Measurements from ENCODE around the gene PI16.

The PI16 gene, protein sequence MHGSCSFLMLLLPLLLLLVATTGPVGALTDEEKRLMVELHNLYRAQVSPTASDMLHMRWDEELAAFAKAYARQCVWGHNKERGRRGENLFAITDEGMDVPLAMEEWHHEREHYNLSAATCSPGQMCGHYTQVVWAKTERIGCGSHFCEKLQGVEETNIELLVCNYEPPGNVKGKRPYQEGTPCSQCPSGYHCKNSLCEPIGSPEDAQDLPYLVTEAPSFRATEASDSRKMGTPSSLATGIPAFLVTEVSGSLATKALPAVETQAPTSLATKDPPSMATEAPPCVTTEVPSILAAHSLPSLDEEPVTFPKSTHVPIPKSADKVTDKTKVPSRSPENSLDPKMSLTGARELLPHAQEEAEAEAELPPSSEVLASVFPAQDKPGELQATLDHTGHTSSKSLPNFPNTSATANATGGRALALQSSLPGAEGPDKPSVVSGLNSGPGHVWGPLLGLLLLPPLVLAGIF

DNA sequence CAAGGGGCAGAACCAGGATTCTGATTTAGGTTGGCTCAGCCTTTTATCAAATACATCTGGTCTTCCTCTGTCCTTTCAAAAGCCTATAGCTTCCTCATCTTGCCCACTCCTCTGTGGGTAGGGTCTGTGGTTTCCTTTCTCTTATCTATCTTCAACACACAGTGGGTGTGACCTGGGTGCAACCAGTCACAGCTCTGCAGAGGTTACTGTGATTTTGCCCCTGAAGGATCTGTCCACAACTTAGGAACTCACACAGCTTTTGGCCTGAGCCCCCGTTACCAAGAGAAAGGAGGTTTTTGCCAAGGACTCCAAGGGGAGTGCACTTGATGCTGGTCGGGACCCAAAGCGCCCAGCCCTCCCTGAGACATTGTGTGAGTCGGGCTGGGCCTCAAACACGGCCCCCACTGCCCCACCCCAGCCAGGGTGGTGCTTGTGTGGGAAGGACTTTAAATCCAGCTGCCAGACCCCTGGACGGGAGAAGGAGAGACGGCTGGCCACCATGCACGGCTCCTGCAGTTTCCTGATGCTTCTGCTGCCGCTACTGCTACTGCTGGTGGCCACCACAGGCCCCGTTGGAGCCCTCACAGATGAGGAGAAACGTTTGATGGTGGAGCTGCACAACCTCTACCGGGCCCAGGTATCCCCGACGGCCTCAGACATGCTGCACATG lies at the start of gene PI16:
TSS of gene PI16 (plus strand) at position 477 of the 670 bp plus-strand sequence. CDS start at position 500, 23 bp downstream.
- no peak for DNase-seq

DNA sequence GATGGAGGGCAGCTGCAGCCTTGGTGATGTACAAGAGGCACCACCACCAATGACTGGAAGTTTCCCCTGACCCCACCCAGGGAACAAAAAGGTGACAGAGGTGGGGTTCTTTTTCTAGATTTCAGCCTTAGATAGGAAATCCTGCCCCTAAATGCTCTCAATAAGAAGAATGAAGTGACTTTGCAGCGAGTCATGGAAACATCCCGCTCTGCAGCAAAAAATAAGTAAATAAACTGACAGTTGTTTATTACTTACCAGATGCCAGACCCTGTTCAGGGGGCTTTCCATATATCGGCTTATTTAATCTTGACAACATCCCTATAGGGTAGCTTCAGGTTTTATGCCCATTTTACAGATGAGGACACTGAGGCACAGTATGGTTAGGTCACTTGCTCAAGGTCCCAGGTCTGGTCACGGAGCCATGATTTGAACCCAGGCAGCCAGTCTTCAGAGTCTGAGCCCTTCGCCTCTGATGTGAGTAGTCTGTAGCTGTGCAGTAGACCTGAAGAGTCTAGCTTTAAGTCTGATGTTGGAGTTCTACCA lies 49.6 kb upstream of the PI16 start:
- DNase-seq, result no peak

DNA sequence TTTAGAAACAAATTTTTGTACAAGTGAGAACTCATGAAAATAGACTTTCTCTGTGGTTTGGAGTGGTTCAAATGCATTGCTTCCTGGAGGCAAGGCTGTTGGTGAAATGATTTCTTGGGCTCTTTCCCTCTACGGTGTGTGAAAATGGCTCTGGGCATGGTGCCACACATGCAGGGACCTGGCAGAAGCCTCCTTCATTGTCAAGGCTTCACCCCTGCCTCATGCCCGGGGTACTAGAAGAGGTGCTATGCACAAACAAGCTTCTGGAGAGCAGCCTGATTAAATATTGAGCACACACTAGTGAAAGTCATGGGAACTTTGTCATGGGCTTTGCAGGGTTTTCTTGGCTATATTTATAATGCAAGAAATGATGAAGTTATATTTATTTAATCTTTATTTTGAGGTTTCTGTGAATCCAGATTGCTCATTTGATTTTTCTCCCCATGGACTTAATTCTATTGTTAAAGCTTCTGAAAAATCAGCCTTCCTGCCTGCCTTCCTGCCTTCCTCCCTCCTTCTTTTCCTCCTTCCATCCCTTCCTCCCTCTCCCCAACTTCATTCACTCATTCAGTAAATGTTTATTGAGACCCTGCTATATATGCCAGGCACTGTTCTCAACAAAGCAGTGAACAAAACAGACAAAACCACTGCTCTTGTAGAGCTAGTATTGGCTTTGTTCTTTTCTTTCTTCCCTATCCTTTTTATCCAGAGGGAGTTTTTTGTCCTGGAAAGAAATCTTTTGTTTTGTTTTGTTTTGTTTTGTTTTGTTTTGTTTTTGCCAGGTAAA lies 47.8 kb upstream of the PI16 start:
- DNase-seq, result no peak

DNA sequence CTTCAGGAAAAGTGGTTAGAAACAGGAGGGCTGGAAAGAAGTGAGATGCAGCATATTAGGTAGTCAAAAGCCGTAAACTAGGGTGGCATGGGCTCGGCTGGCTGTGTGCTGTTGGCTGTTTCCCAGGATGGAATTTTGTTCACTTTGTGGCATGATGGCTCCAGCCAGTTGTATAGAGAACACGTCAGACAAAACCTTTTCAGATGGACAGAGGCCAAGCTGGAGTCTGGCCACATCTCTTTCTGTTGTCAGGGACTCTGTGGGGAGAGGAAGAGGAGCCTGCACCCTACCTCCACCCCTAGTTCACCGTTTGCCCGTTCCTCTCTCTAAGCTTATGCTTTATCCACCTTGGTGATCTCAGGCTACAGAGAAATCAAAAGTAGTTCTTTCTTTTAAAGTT lies 46.8 kb upstream of the PI16 start:
- no peak for DNase-seq

DNA sequence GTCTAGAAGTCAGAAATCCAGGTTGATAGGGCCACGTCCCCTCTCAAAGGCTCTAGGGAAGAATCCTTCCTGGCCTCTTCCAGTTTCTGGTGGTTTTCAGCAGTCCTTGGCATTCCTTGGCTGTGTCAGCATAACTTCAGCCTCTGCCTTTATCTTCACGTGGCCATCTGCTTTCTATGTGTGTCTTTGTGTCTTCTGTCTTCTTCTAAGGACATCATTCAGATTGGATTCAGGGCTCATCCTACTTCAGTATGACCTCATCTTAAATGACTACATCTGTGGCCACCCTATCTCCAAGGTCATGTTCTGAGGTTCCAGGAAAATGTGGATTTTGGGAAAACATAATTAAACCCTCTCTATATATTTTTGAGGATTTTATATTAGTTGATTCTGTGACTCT lies 45.8 kb upstream of the PI16 start:
- no peak for DNase-seq

DNA sequence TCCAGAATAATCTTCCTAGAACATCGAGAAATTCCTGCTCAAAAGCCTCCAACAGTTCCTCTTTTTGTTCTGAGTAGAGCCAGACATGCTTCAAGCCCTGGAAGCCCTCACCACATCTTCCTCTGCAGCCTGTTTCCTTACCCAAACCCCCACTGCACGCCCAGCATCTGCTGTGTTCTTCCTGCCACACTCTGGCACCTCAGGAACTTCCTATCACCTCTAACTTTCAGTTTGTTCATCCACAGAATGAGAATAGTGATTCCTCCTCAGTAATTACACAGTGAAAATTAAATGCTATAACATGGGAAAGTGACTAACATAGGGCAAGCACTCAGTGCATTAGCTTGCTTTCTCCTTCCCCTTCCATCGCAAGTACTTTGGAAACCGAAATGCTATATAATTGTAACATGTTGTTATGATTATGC lies 42.5 kb upstream of the PI16 start:
- DNase-seq, result peak; percentile 53

DNA sequence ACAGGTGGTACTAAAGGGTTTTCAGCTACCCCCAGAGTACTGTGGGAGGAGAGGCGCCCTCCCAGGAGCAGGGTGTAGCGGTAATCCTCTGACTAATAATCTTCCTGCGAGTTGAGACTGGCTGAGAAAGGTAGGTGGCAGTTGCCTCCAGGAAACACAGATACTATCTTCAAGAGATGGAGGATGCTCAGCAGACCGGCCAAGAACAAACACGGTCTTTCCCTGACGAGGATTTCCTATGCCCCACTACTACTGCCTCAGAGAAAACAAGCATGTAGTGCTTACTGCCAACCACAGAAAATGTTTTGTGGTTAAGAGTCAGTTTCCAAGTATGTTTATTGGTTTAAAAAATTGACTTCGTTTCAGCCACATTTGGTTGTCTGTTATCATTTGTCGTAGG lies 42.0 kb upstream of the PI16 start:
- peak; percentile 70 for DNase-seq

DNA sequence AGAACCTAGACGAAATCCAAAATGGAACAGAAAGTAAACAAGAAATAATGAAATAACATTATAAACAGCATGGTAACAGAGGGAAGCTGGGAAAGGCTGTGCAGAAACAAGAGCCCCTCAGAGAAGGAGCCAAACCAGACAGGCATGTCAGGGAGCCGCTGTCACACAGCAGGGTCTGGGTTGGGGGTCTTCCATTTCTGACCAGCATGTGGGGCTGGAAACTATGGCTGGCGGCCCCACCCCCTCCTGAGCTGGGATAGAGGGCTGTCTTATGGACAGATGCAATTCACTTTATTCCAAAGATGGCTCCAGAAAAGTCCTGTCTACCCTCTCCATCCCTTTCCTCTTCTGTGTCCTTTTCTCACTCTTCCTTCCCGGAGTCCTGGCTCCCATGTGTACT lies 41.5 kb upstream of the PI16 start:
- no peak for DNase-seq

DNA sequence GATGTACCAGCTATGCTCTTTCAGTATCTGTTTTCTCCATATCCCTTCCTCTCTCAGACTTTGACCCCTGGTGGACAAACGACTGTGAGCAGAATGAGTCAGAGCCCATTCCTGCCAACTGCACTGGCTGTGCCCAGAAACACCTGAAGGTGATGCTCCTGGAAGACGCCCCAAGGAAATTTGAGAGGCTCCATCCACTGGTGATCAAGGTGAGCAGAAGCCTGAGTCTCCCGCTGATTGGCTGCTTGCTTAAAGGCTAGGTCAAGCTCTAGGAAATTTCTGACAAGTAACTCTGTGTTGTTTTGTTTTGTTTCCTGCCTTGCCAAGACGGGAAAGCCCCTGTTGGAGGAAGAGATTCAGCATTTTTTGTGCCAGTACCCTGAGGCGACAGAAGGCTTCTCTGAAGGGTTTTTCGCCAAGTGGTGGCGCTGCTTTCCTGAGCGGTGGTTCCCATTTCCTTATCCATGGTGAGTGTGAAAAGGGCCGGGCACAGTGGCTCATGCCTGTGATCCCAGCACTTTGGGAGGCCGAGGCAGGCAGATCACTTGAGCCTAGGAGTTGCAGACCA lies 40.2 kb upstream of the PI16 start:
- DNase-seq, result peak; percentile 37

DNA sequence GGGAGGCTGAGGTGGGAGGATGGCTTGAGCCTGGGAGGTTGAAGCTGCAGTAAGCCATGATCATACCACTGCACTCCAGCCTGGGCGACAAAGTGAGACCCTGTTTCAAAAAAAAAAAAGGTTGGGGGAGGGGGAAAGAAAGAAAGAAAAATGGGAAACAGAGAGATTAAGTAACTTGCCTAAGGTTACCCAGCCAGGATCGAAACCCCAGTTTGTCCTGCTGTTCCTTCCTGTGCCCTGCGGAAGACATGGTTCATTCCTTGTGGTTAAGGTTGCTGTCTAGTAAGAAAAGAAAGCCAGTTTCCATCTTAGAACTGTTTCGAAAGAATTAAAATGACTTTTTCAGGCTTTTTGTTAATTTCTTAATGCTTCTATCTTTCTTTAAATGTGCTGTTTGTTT lies 38.9 kb upstream of the PI16 start:
- DNase-seq, result no peak

DNA sequence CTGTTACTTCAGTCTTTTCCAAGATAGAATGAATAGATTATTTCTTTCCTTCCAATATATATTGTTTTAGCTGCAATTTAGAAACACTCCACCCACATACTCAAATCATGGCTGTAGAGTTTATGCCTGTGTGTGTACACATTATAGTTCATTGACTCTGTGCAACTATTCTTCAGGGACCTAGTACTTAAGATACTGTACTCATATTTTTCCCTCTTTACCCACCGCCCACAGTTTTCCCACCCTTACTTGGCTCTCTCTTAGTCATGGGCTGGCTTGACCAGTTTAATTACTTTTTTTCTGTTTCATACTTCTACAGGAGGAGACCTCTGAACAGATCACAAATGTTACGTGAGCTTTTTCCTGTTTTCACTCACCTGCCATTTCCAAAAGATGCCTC lies 38.4 kb upstream of the PI16 start:
- no peak for DNase-seq

DNA sequence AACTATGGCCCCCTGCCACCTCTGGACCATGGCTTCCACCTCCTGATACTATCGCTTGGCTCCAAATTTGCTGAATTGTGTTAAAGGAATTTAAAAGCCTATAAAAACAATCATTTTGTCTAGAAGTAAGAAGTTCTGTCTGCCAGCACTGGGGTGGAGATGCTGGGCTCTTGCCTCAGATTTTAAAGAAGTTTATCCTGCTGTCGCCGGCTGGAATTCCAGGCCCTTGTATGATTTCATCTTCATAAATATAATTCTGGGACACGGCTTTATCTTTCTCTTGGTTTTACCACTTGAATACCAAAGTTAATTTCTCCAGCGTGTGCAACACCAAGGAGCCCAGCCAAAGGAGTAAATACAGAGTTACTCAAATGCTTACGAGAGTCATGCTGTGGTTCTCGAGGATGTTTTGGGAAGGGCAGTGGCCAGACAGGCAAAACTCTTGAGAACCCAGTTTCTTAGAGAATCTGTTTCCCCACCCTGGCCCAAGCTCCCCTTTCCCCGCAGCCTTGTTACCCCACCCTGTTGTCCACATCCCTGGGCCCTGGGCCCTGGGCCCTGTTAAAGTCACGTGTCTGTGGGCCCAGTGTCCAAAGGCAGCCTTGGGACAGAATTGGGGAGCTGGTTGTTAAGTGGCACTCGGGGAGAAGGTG lies 36.9 kb upstream of the PI16 start:
- DNase-seq, result no peak

DNA sequence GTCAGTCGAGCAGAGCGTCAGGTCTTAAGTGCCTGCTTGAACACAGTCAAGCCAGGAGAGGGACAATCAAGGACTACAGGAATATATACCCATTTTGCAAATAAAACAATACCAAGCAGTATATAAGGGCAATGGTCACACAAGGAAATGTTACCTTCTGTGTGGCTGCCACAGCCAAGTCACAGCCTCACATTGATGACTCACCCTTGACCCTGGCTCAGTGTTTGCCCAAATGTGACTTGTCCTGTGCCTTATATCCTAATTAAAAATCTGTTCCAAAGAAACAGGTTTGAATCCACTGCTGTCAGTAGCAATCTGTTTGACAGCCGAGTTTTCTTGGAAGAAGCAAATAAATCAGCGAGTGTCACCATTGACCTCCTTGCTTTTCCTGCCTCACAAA lies 34.5 kb upstream of the PI16 start:
- no peak for DNase-seq

DNA sequence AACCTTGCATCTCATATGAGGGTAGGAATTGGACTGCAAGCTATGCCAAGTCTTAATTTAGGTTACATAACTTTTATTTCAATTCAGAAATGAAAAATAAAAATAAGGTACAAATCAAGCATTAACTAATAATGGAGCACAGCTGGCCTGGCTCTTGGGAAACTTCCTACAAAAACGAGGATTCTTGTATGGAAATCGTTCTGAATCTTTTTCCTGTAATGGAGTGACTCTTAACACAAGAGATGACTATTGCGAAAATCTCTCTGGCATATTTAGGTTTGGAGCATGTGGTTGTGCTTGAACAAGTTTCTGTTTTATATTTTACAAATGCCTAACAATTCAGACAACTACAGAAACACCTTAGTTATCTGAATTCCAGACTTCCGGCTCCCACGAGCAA lies 34.0 kb upstream of the PI16 start:
- DNase-seq, result no peak

DNA sequence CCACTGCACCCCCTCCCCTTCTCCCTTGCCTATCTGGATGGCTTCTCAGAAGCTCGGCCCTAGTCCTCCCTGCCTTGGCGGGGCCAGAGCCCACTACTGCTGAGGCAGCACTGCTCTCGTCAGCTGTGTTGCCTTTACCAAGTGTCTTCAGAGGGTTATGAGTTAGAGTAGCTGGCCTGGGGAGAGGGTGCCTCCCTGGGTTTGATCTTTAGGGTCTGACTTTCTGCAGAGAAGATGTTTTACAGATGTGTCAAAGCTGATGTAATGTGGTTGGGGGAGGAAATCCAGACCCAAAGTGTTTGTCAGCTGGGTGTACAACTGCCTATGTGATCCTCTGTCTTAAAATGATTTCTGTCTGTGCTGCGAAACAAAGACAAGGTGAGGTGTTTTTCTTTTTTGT lies 30.4 kb upstream of the PI16 start:
- no peak for DNase-seq

DNA sequence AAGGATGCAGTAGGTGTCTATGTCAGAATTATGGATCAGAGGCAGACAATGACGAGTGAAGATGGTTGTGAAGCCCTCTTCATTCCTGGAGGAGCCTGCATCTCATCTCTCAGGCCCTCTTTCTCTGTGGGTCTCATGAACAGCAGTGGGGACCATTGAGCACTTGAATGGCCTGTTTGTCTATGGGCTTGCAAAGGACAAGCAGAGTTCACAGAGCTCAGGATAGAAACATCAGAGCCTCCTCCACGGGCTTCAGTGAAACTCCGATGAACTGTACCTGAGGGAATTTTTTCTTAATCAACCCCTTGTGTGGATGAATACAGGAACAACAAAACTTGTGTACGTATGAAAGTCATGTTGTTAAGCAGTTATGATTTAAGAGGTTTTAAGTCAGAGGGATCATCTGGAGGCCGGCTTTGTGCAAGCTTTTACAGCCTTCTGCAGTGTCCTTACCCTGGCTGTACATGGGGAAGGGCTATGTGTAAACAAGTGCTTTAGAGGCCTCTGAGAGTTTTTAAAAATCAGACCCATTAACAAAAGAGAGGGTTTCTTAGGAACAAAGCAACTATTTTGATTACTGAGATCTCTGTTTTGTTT lies 29.7 kb upstream of the PI16 start:
- DNase-seq, result no peak

DNA sequence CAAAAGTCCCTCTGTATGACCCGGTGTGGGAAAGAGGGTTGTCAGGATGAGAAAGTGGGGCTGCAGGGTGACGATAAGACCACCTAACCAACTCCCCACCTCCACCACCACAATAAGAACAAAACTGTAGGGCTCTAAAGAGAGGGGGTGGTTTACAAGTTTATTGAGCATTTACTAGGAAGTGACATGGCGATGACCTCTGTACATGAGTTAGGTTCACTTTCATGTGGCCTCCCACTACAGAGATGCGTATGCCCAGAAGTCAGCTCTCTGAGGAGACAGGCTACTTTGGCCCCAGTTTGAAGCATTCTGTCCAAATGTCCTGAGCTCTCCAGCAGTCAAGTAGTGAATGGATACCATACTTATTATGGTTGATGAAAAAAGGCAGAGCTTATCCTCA lies 28.7 kb upstream of the PI16 start:
- no peak for DNase-seq

DNA sequence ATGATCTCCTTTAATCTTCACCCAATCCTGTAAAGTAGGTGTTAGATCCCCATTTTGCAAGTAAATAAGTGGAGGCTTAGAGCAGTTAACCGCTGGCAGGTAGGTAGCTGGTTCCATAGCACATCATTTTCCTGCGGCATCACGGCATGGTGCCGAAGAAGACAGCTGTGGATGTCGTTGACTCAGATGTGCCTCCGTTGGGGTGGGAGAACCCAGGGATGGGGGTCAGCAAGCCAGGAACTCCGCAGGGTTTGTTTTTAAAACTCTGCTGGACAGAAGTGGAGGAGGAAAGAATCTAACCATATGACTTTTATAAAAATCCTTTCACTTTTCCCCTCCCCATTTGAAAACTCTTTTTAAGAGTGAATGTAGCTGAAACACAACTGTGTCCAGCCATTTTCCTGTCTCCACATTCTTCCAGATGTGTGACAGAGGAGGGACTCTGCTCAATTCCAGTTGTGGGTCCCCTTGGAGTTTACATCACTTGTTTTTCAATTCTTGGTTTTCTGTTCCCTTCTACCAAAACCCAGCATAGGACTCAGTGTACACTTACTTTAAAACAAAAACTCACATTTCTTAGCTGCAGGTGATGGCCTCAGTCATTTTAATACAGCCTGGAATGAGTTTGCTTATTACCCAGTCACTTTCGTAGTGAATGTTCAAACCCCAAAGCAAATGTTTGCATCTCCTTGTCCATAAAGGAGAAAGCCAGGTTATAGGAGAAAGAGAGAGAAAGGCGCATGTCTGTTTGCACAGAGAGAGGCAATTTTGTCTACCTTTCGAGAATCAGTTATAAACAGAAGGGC lies 27.6 kb upstream of the PI16 start:
- DNase-seq, result no peak

DNA sequence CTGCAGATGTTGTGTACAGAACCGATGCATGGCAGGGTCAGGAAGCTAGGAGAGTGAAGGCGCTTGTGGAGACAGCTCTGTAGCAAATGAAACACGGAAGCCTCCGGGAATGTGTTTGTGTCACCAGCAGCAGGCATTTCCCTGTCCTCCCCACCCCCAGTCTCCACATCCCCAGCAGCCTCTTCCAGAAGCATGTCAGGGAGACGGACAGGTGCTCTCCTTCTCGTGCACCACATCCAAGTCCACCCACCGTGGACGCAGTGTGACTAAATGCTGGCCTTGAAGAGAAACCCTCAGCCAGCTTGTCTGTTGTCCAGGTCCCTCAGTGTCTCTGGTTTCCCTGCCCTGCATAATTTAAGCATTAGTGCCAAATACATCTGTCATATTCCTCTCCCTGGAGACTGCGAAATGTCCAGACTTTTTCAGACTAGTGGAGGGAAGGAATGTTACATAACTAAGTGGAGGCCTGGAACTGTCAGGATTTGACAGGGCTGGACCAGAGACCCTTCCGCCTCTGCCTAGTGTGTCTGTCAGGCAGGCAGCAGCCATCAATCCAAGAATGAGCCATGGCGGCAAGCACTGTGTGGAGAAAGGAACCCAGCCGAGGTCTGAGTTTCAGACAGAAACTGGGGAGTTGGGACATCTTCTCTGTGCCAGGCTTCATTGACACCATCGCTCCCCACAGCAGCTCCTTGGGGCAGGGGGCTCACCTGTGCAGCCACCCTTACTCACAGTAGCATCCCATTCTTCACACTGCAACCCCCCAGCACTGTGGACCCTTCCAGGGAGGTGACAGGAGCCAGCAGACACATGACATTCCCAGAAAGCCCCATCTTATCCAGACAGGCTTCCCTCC lies 26.6 kb upstream of the PI16 start:
- DNase-seq, result no peak

DNA sequence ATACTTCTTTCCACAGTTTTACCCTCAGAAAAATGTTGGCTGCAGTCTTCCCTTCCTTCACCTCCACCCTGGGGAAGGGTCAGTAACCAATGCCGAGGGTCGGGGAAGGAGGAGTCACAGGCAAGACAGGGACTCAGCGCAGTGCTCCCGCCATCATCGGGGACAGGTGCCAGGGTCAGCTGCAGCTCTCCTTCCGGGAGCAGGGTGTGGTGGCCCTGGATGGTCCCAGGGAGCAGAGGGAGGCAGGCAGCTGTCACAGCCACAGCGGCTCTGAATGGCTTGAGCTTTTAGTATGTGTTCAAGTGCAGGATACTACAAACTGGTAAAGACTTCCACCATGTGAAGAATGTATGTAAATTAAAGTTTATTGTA lies 26.0 kb upstream of the PI16 start:
- no peak for DNase-seq

All from activated naive CD4-positive, alpha-beta T cell treated with Interleukin-2 at 50 U/mL for 16 hours (primary cell).